ENCODE results near the gene HOXA2.

HOXA2 gene

DNA sequence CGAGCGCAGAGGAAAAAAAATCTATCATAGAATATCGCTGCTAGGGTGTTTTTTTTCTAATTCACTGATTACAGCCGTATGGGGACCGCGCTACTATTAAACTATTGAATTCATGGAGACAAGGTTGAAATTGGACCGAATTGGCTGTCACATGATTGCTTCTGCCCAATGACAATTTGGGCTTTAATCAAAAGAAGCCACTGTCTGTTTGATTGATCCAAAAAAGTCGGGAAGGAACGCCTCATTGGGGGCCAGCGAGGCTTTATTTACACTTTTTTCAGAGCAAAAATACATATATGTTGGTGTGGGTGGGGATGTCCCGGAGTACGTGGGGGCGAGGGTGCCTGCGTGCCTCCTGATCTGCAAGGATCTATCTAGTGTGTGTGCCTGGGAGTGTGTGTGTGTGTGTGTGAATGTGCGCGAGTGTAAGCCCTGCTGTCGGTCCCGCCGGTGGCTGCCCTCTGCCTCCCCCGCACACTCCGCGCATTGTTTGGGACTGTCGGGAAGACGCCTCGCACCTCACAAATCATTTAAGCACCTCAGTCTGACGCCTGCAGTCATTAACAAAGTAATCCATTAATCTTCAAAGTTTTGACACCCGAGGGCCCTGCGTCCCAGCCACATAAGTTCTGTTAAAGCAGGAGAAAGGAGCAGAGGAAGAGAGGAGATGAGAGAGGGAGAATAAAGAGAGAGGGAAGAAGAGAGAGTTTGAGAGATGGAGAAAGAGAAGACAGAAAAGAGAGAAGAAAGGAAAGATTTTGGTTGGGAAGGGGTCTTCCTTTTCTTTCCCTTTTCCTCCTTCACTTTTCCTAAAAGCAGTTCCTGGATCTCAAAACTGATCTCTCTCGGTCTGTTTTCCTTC is at the start of gene HOXA2:
Gene HOXA2, minus strand, starts transcription at position 103 of the 862 bp plus-strand sequence. CDS start 183 bp downstream, outside the sequence.
- peak; percentile 25 for DNase-seq (ENCODE audit: low read depth, low spot score)

DNA sequence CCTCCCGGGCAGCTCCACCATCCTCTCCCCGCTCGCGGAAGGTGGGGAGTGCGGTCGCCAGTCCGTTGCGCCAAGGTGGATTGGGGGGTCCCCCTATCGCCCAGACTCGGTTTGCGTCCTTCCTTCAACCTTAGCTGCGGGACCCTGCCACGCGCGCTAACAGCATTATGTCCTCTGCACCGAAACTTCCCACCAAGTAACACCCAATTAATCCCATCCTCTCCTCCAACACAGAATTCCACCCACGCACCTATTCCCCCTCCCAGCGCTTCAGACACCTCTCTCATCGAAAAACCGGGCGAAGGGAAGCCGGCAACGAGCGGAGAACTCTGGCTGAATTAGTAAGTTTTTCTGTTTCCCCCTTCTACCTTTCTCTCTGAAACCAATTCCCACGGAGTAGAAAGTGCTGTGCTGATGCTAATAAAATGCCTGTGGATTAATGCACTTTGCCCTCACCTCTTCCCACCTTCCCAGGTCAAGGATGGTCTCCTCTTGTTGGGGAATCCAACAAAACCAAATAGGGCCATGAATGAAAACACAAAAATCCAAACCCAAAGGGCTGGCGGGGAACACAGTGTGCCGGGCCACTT is 49.0 kb upstream of the HOXA2 start:
- no peak for DNase-seq (ENCODE audit: low read depth, low spot score)

DNA sequence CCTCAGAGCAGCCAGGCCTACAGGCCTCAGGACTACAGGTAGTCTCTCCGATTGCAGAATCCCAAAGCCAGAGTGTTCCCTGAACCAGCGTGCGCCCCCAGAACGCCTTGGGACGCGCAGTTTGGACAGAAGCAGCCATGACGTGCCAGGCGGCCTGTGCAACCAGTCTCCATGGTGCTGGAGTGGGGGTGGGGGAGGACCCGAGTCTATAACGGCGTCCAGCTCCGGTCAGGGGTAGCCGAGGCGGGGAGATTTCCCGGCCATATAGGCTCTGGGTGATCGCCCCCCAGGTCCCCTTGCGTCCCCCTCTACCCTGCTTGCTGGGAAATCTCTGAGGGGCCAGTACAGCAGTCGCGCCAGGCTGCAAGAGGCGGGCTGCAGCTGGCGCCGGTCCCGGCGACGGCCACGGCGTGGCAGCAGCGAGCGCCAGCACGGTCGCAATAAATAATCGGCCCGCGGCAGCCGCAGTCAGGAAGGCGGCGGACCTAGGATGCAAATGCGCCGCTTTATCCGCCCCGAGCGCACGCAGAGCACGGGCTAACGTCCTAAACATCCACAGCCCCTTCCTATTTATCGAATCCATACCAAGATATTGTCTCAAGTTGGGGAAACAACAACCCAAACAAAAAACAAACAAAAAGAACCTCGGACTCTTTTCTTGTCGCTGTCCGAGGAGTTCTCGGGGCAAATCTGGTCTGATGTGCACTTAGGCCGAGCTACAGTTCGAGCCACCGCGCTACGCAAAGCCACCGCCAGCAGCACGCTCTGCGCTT is 48.3 kb upstream of the HOXA2 start:
- peak; percentile 78 for DNase-seq (ENCODE audit: low read depth, low spot score)

DNA sequence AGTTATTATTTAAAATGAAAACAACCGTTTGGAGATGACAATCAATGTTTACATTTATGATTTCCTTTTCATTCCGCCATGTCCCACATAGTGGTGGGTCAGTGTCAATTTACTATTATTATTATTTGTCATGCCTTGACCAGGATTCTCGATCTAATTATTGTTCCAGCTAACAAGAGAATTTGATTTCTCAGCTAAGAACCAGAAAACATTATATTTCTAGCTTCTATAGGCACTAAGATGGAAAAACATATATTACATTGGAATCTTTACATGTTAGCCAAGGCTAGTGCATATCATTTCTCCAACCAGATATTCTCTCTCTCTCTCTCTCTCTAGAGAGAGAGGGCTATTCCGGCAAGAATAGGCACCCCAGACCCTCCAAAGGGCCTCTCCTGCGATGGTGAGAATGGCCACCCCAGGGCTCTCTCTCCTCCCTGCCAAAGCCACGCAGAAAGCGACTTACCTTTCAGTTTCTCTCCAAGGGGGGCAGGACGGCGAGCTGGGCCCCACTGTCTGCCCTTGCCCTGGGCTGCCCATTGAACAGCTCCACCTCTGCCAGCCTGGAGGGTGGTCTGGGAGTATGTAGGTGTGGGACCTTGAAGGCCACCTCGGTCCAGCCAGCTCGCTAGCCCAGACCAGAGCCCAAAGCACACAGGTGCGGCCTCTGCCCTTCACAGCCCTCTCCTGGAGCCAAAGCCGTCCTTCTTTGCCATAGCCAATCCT is 47.5 kb upstream of the HOXA2 start:
- DNase-seq (ENCODE audit: low read depth, low spot score): no peak

DNA sequence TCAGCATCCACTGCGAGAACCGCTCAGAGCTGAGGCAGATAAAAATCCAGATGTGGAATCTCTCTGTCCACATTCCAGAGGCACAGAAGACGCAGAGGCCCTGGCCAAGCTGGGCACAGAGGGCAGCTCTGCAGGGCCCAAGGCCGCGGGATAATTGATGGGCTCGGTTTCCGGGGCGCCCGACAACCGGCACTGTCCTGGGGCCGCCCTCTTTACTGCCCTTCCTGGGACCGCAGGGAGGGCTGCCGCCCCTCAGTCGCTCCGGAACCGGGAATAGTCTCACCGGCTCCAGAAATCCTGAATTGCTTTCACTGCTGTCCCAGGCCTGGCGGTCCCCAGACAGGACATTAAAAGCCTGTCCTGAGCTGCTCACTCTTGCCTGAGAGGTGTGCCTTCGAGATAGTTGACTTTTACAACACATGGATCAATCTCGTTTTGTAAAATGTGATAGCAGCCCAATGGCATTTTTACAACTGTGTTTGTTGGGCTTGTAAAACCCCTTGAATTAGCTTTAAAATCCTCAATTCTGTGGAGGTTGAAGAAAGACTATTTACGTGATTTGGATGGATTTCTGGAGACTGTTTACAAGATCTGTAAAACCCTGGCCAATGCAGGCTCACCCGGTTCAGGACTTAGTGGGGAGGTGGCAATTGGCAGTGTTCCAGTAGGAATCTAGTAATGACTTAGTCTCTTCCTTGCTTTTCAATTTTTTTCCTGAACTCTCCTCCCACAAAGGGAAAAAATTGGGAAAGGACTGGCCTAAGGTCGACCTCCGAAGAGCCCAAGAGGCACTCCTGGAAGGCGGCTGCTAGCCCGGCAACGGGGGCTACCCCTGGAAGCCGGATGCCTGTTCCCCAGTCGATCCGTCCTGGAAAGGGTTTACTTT is 46.5 kb upstream of the HOXA2 start:
- no peak for DNase-seq (ENCODE audit: low read depth, low spot score)

DNA sequence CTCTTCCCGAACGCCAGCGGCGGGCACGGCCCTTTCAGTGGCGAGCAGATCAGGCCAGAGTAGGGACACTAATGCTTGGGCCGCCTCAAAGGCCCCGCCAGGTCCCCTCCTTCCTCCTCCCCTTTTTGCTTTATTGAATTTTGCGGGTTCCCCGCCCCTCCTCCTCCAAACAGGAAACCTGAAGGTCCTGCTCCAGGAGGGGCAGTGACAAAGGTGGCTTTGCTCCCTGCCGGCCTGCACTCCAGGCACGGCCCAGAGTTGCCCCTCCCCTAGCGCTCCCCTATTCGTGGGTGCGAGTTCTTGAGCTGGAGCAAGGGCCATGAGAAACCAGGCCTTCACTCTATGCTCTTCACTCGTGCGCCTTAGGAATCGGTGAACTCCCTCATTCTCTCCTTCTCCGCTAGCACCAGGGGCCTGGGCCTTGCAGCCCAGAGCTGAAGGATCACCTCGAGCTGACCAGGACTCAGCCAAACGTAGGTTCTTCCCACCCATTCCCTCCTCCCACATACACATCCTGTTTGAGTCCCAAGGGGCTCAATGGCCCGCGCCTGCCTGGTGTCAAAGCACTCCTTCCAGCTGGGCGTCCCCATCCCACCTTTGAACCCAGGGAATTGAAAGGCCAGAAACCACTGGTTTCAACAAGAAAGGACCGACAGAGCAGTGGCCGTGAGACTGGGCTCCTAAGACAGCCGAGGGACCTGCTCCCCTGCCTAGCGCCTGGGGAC is 45.7 kb upstream of the HOXA2 start:
- DNase-seq (ENCODE audit: low read depth, low spot score): no peak

DNA sequence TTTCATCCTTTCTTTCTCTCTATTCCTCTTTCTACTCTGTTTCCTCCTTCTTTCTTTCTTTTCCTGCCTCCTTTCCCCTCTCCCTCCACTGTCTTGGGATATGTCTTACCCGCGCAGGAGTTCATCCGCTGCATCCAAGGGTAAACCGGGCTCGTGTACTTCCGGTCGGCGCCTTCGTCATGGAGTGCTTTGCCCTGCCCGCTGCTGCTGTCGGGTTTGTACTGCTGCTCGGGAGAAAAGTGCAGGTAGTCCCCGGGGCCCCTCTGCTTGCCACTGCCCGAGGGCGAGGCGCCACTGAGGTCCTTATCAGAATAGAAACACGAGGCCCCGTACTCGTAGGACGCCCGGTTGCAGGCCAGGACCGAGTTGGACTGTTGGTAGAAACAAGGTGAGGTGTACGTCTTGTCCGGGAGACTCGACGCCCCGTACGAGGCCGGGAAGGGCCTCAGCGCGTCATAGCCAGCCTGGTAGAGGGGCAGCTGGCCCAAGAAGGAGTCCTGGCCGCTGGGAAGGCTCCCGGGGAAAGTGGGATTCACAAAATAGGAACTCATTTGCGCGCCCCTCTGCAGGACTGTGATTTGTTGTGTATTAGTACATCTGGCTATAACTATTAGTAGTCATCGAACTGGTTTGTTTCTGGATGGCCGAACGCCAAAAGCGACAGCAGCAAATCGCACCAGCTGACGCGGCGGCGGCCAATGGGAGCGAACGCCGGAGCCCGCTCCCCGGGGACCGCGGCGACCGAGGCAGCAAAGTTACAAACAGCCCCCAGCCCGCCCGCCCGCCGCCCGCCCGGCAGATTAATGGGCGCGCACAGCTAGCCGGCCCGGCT is 44.9 kb upstream of the HOXA2 start, which contains the start of gene HOXA6:
Gene HOXA6, minus strand, starts transcription at position 576 of the 832 bp plus-strand sequence. Its CDS starts 25 bp downstream, at position 551.
- DNase-seq (ENCODE audit: low read depth, low spot score): no peak

DNA sequence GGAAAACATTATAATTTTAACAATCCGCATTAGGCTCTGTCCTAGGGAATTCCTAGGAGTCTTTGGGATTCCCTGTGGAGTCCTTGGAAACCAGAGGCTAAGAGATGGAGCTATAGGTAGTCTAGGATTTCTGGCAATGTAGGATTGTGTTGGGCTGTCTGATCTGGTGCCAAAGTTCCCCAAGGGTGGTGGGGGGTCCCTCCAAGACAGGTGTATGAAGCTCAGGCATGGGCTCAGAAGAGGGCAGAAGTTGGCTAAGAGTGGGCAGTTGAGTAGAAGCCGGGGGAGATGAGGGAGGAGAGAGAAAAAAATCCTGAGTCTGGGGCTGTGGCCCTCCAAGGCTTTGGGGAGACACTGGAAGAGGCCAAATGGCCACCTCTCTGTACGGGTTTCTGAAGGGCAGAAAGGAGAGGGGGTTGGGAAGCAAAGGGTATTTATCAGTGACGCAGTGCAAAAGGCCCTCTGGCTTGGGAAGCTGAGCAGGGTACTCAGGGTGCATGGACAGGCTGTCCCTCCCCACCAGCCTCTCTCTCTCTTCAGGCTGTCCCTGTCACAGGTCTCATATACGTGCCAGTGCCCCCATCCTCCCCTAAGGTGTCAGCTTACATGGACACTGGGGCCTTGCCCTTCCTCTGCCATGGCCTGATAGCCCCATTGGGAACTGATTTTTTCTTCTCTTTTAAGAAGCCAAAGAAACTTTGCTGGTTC is 44.2 kb upstream of the HOXA2 start:
- DNase-seq (ENCODE audit: low read depth, low spot score): no peak

DNA sequence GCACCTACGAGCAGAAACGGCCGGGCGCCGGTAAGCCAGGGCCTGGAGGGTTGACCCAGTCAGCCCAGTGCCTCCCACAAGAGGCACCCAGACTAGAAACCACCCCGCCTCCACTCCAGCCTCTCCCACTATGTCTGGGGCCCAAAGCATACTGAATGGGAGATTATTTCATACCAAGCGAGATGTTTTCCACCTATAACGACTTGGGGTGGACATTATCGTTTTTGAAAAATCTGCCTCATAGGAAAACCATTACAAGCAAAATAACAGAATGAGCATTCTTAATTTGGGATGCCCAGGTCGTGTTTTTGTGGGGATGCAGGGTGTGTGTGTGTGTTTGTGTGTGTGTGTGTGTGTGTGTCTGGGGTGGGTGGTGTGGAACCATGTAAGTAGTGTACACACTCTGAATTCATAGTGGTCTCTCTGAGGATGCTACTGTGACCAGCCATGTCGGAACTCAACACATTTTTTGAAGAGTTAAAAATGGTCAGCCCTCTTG is 43.5 kb upstream of the HOXA2 start:
- no peak for DNase-seq (ENCODE audit: low read depth, low spot score)

DNA sequence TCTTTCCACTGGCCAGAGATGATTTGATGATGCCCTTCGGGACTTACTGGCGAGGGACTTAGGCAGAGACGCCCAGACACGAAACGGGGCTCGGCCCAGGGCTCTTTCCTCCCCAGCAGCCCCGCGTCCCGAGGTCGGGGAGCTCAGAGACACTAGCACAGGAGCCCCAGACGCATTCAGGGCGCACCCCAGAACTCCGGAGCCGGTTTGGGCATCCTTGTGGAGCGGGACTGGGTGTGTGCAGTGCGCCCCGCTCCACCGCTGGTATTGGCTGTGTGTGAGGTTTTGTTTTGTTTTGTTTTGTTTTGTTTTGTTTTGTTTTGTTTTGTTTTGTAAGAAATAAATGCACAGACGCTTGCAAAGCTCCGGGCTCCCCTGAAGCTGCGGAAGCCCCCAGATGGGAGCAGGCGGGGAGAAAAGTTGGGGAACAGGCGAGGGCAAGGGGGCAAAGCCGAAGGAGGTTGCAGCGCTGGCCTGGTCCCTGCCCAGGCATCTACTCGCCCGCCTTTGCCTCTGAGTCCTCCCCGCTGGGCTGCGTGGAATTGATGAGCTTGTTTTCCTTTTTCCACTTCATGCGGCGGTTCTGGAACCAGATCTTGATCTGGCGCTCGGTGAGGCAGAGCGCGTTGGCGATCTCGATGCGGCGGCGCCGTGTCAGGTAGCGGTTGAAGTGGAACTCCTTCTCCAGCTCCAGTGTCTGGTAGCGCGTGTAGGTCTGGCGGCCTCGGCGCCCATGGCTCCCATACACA is 42.9 kb upstream of the HOXA2 start:
- DNase-seq (ENCODE audit: low read depth, low spot score): no peak

DNA sequence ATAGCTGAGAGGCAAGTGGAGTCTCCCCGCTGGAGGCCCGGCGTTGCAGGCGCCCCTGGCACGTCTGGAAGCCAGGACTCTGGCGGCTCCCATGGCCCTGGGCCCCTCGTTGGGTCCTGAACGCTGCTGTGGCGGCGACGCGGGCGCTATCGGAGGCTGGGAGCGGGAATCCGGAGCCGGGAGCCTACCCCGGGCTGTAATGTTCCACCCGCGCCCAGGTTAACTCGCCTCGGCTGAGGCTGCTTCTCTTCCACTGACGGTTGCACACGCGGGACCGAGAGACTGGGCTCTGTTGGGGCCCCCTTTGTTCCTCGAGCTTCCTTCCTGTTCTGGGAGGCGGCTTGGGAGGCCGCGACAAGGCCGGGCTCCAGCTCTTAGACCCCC is 42.3 kb upstream of the HOXA2 start:
- DNase-seq (ENCODE audit: low read depth, low spot score): no peak

DNA sequence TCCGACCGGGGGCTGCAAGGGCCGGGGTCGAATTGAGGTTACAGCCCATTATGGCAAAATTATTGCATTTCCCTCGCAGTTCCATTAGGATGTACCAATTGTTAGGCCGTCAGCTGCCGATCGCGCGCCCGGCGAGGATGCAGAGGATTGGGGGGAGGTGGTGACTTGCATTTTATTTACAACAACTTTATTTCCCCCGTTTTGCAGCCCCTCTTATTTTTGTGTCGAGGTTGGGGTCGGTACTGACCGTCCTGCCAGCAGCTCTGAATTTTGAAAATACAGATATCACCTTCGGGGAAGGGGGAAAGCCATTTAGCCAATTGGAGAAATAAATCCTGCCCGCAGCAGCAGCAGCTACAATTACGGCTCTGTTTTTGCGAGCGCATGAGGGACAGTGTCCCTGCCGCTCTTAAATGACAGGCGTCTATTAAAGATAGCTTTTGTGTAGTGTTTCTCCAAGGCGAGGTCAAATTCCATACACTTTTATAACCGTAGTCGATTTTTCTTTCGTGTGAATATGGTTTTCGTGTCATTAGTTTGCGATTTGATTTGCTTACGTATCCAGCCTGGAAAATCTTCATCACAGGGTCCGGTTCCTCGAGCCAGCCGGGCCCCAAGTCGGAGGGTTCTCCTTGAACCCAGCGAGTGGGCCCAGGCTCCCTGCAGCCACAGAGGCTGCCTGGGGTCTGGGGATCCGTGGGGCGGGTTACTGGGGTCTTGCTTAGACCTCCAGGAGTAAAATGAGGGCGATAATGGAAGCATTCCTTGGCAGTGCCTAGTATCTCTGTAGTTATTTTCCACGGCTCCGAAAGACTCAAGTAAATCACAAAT is 41.7 kb upstream of the HOXA2 start:
- no peak for DNase-seq (ENCODE audit: low read depth, low spot score)

DNA sequence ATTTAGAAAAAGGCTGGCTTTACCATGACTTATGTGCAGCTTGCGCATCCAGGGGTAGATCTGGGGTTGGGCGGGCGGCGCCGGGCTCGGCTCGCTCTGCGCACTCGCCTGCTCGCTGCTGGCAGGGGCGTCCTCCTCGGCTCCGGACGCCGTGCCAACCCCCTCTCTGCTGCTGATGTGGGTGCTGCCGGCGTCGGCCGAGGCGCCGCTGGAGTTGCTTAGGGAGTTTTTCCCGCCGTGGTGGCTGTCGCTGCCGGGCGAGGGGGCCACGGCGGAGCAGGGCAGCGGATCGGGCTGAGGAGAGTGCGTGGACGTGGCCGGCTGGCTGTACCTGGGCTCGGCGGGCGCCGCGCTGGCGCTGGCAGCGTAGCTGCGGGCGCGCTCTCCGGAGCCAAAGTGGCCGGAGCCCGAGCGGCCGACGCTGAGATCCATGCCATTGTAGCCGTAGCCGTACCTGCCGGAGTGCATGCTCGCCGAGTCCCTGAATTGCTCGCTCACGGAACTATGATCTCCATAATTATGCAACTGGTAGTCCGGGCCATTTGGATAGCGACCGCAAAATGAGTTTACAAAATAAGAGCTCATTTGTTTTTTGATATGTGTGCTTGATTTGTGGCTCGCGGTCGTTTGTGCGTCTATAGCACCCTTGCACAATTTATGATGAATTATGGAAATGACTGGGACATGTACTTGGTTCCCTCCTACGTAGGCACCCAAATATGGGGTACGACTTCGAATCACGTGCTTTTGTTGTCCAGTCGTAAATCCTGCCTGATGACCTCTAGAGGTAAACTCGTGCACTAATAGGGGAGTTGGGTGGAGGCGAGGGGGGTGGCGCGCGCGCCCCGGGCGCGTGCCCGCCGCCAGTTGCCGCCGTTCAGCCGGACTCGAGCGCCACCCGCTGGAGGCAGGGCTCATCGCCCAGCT is 40.8 kb upstream of the HOXA2 start, which contains the start of gene HOXA5:
Gene HOXA5, minus strand, starts transcription at position 659 of the 927 bp plus-strand sequence. Its CDS starts 74 bp downstream, at position 585.
- peak; percentile 36 for DNase-seq (ENCODE audit: low read depth, low spot score)

DNA sequence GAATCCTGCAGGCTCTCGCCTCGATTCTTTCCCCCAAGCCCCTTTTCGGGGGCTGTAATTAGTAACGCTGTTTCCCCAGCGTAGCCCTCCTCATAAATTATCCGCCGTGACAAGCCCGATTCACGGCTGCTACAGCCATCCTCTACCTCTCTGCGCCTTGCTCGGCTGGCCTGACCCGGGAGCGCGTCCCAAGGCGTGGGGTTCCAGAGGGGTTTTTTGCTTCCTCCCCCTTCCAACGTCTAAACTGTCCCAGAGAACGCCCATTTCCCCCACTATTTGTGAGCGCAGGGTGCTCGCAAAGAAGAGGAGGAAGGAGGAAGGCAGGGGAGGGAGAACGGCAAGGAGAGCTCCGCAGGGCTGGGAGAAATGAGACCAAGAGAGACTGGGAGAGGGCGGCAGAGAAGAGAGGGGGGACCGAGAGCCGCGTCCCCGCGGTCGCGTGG is 40.1 kb upstream of the HOXA2 start:
- no peak for DNase-seq (ENCODE audit: low read depth, low spot score)

DNA sequence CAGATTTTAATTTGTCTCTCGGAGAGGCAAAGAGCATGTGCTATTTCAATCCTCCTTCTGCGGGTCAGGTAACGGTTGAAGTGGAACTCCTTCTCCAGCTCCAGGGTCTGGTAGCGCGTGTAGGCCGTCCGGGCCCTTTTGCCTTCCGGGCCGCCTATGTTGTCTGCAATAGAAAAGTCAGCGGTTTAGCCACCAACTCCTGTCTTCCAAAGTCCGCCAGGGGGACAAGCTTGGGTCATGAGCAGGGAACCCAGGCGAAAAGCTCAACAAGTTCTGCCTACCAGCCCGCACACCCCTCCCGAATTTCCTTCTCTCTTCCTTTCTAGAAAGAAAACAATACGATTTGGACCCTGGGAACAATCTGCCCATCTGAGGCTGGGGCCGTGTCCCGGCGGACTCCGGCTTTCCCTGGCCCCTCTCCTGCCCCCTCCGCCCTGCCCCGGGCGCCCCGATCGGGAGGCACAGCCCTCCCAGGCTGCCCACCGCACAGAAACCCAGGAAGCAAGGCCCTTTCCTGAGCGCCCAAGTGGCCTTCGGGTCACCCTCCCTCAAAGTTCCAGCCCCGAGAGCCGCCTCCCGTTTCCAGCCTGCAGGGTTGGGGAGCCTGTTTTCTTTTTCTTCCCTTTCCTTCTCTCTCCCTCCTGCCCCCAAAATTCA is 39.6 kb upstream of the HOXA2 start:
- no peak for DNase-seq (ENCODE audit: low read depth, low spot score)

Measured in astrocyte of the hippocampus (primary cell).